ENCODE data around the gene MCEE.
"Not testable (repeated sequence)": the region's sequence is repeated elsewhere in the genome, so short reads cannot be mapped to it uniquely, and the experiment has no call there.

The MCEE gene

GRCh38 chr2:71130152-71130904, at the start of gene MCEE, which contains the start of gene MPHOSPH10:
MCEE (minus strand) TSS chr2:71130229; CDS start chr2:71130219, 10 bp downstream.
MPHOSPH10 (plus strand) TSS chr2:71130634; CDS start chr2:71130666, 32 bp downstream.
- peak; percentile 91 for DNase-seq

DNA sequence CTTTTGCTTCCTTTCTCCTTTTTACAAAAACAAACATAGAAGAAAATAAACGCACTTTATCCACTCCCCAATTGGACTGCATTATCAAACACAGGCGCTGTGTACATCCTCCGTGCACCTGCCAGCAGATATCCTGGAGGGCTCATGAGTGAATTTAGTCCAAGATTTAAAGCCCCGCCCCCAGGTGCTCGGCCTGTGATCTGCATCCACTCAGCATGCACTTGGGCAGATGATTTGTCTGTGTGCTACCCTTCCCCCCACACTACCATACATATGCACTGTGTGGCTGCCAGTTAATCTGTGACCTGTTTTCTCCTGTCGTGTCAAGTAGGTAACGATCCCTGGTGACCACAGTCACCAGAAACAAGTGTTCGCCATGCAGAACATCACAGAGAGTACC, 48.8 kb upstream of the MCEE start:
- not testable (repeated sequence) for DNase-seq

DNA sequence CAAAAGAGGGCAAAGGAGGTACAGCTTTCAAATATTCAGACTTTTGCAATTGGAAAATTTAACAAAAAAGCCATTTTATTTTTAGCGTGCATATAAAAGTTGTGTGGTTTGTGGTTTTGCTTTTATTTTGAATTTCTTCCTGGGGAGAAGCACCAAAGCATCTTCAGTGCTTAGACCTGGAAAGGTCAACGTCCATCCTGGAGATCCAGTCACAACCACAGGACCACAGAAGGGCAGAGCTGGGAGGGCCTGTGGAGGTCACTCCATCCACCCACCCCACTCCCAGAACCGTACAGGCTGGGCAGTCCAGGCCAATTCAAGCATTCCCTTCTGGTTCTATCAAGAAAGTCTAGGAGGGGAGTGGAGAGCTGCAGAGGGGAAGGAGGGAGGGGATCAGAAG, 44.2 kb upstream of the MCEE start:
- no peak for DNase-seq

GRCh38 chr2:71173096-71173495, 43.1 kb upstream of the MCEE start:
- no peak for DNase-seq

GRCh38 chr2:71166812-71167211, 36.8 kb upstream of the MCEE start:
- DNase-seq = no peak

- DNase-seq = peak; percentile 46
Measured at GRCh38 chr2:71157124-71157793, 27.2 kb upstream of the MCEE start.

DNA sequence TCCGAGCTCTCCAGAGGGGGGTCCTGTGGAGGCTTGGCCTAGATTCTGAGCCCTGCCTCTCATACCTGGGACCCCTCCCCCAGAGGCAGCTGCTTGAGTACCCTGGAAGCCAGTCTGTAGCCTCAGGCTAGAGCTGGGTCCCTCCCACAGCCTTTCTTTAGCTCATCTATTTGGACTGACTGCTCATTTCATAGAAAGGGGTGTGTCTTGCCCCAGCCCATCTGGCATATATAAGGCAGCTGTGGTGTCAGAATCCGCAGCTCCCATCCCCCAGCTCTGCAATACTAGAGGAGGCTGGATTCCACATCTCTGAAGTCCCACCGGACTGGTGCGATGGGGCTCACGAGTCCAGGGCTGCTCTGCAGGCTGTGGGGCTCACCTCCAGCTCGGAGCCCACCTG, 26.5 kb upstream of the MCEE start:
- DNase-seq = no peak

GRCh38 chr2:71155846-71156245, 25.8 kb upstream of the MCEE start:
- DNase-seq = no peak

- peak; percentile 8 for DNase-seq
Measured at GRCh38 chr2:71154798-71155197, 24.8 kb upstream of the MCEE start.

DNA sequence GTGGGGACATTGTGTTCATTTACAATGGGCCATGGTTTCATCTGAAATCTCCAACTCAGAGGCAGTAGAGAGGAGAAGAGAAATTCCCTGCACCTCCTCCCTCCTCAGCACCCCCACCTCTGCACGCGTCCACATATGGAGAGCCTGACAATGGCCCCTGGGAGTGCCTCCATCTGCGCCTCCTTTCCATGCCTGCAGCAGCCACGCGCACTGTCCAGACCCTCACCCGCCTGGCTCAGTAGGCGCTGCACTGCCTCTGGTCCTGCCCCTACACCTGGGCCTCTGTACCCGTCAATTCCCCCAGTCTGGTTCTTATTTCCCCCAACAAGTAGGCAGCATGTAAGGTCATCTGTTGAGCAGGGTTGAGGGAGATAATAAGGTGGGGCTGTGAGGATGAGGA, 24.2 kb upstream of the MCEE start:
- DNase-seq = no peak

GRCh38 chr2:71153585-71154224, 23.7 kb upstream of the MCEE start:
- DNase-seq = no peak

- DNase-seq = no peak
Measured at GRCh38 chr2:71151620-71152019, 21.6 kb upstream of the MCEE start.

- DNase-seq = no peak
Measured at GRCh38 chr2:71150082-71150816, 20.2 kb upstream of the MCEE start.

DNA sequence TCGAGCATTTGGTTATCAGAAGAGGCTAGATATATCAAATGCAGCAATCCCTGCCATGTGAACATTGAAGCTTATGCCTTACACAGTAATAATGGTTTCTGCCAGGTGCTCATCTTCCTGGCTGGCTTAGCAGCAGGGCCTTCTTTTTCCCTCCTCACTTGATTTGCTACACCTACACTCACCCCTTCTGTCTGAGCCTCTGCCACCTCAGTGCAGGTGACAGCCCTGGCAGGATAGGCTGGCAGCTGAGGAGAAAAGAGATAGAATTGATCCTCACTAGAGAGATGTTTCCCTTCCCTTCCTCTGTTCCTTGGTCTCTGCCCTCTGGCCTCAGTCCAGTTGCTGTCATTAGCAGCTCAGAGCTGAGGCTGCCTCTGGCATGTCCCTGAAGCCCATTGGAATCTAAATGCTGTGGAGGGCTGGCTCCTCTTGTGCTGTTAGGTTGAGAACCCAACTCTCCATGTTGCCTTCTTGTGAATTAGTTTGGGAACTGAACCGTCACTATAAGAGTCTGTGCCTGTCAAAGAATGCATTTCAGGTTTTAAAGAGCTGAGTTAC, 18.6 kb upstream of the MCEE start:
- DNase-seq = no peak

DNA sequence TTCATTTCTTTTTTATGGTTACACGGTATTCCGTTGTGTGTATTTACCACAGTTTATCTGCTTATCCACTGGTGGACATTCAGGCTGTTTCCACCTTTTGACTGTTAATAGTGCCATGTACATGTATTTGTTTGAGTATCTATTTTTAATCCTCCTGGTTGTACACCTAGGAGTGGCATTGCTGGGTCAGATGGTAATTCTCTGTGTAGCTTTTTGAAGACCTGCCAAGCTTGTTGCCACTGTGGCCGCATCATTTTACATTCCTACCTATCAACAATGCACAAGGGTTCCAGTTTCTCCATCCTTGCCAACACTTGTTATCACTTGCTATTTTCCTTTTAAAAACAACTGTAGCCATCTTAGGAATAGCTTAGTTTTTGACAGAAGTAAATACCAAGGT, 13.8 kb upstream of the MCEE start:
- no peak for DNase-seq

GRCh38 chr2:71136174-71136573, 6.1 kb upstream of the MCEE start:
- DNase-seq = no peak

DNA sequence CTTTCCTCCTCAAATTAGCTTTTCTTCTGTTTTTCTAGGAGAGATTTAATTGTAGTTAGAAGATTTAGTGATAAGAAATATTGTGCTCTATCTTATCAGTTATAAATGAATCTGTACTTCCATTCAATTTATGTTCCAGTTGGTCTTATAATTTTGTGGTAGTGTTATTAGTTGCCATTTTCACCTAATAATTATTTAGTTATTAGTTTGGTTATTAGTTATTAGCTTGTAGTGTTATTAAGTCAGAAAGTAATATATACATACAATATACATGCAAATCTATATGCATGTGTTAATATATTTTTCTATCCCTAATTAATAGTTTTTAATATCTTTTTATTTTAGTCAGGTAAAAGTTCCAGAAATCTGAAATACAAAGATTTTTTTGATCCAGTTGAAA, 3.6 kb upstream of the MCEE start:
- no peak for DNase-seq

DNA sequence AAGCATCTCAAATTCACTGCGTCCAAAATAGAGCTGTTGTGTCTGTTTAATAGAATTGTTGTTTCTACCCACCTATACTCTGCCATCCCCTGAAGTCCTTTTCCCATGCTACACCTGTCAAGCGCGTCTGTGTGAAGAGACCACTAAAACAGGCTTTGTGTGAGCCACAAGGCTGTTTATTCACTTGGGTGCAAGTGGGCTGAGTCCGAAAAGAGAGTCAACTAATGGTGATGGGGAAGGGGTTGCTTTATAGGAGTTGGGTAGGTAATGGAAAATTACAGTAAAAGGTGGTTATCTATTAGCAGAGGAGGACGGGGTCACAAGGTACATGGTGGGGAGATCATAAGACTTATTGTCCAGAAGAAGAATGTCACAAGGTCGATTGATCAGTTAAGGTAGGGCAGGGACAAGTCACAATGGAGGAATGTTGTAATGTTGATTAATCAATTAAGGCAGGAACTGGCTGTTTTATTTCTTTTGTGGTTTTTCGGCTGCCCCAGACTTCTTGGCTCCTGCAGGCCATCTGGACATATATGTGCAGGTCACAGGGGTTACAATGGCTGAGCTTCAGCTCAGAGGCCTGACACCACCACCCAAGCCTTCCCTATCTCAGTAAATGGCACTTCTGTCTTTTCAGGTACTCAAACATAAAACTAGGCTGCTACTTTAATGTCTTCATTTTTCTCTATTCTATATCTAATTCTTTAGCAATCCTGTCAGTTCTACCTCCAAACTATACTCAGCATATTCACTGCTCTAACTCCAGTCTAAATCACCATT, 1.5 kb upstream of the MCEE start:
- not testable (repeated sequence) for DNase-seq

DNA sequence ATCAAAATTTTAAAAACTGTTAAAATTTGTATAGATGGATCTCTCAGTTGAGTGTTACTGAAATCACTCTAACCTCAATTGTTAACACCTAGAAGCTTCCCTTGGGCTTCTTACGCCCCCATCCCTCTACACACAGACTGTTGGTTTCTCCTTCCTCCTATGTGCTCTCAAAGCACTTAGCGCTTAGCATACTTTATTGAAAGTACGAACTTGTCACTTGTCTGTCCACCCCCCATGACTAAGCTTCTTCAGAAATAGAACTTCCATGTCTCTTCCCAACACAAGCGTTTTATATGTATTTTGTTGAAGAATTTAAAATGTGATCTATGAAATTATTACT, 846 bp upstream of the MCEE start:
- no peak for DNase-seq

DNA sequence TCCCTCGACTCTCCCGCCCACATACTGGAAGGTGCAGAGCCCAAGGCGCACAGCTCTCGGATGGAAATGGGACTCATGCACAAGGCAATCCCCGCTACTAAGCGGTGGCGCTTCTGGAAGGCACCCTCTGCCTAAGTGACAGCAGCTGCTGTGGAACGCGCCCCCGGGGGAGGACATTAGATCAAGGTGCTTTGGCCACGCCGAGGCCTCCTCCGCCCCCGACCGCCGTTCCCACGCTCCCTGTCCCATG, 202 bp downstream of the MCEE start:
- DNase-seq = no peak

GRCh38 chr2:71129114-71129901, 721 bp downstream of the MCEE start:
- DNase-seq = no peak

DNA sequence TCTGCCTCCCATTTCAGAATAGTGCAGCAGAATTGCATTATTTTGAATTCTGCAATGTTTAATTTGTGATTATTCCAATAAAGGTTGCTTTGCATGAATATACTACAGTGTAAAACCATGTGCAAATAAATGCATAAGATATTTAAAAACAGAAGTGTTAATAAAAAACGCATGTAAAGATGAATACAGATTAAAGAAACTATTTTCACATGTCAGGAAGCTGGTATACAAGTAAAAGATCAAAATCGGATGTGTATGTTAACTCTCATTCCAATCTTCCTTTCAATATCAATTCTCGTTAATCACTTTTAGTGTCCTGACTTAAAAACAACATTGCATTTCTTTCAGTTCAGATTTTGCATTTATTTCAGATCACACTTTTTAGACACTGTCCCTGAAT, 3.1 kb downstream of the MCEE start:
- no peak for DNase-seq
